ENCODE measurements around the gene CEND1.

CEND1 gene

GRCh38 chr11:789943-790342 lies at the start of gene CEND1:
Gene CEND1 (minus strand): TSS chr11:790090. CDS start chr11:788576, 1,514 bp downstream.
- peaks cover 7% of the 10 kb centered on the region for H3K36me3 Mint-ChIP-seq (ENCODE audit: low read depth)
- peak; percentile 30 for DNase-seq (ENCODE audit: low spot score)
- H3K27me3 Mint-ChIP-seq (ENCODE audit: low read depth) = no peaks in the 10 kb centered on the region
- peaks cover 3% of the 10 kb centered on the region for H3K4me1 Mint-ChIP-seq (ENCODE audit: low read depth)
- no peak within 1 kb of the TSS for H3K27ac Mint-ChIP-seq
- no peaks in the 10 kb centered on the region for H3K9me3 Mint-ChIP-seq
- peak within 1 kb of the TSS; percentile 26 for H3K4me3 Mint-ChIP-seq

DNA sequence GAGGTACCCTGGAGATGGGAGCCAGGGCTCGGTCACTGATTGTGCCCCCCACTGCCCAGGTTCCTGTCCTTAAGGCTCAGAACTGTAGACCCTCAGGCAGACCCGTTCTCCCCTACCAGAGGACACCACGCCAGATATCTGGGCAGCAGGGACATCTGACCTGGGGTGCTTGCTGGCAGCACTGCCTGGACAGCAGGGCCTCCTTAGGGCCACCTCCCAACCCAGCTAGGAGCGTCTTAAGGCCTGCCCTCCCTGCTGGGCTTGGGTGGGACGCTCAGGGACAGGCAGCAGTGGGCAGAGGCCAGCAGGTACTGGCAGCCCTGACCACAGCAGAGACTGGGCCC lies 49.4 kb upstream of the CEND1 start:
- no peak for DNase-seq (ENCODE audit: low spot score)
- Mint-ChIP-seq H3K36me3 (ENCODE audit: low read depth) (peaks cover 13% of the 10 kb centered on the region), H3K27ac (no peak overlapping the region), H3K4me1 (ENCODE audit: low read depth) (peaks cover 10% of the 10 kb centered on the region), H3K4me3 (no peak overlapping the region), H3K27me3 (ENCODE audit: low read depth) (no peaks in the 10 kb centered on the region), H3K9me3 (no peaks in the 10 kb centered on the region)

GRCh38 chr11:838441-839279 lies 48.8 kb upstream of the CEND1 start:
- H3K36me3 Mint-ChIP-seq (ENCODE audit: low read depth) = peaks cover 13% of the 10 kb centered on the region
- peaks cover 9% of the 10 kb centered on the region for H3K4me1 Mint-ChIP-seq (ENCODE audit: low read depth)
- no peak overlapping the region for H3K27ac Mint-ChIP-seq

GRCh38 chr11:837990-838307 lies 48.1 kb upstream of the CEND1 start:
- DNase-seq (ENCODE audit: low spot score) = no peak
- H3K4me1 Mint-ChIP-seq (ENCODE audit: low read depth) = peaks cover 8% of the 10 kb centered on the region
- H3K36me3 Mint-ChIP-seq (ENCODE audit: low read depth) = peaks cover 13% of the 10 kb centered on the region
- no peaks in the 10 kb centered on the region for H3K27me3 Mint-ChIP-seq (ENCODE audit: low read depth)
- H3K27ac Mint-ChIP-seq = no peak overlapping the region
- no peaks in the 10 kb centered on the region for H3K9me3 Mint-ChIP-seq
- H3K4me3 Mint-ChIP-seq = no peak overlapping the region

More at GRCh38 chr11:838441-839279, 48.8 kb upstream of the CEND1 start:
- Mint-ChIP-seq H3K4me3 (no peak overlapping the region), H3K9me3 (no peaks in the 10 kb centered on the region), H3K27me3 (ENCODE audit: low read depth) (no peaks in the 10 kb centered on the region)
- DNase-seq (ENCODE audit: low spot score) = no peak

DNA sequence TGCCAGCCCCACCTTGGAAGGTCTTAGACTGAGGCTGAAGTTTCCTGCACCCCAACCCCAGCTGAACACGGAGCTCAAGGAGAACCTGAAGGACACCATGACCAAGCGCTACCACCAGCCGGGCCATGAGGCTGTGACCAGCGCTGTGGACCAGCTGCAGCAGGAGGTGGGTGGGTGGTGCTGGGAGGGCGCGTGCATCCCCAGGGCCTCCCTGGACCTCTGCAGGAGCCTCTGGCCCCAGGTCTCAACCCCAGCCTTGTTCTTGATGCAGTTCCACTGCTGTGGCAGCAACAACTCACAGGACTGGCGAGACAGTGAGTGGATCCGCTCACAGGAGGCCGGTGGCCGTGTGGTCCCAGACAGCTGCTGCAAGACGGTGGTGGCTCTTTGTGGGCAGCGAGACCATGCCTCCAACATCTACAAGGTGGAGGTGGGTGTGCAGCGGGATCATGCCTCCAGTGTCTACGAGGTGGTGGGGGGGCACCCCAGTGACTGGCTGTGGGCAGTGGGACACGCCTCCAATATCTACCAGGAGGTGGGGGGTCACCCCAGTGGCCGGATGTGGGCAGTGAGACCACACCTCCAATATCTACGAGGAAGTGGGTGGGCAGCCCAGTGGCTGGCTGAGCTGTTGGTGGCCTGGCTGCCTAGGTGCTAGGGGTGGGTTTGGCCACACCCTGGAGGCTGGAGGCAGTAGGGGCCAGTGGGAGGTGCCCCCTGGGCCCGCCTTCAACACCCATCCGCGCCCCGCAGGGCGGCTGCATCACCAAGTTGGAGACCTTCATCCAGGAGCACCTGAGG lies 47.5 kb upstream of the CEND1 start:
- no peaks in the 10 kb centered on the region for H3K27me3 Mint-ChIP-seq (ENCODE audit: low read depth)
- H3K36me3 Mint-ChIP-seq (ENCODE audit: low read depth) = peaks cover 13% of the 10 kb centered on the region
- peaks cover 8% of the 10 kb centered on the region for H3K4me1 Mint-ChIP-seq (ENCODE audit: low read depth)
- H3K9me3 Mint-ChIP-seq = no peaks in the 10 kb centered on the region
- H3K27ac Mint-ChIP-seq = no peak overlapping the region
- no peak overlapping the region for H3K4me3 Mint-ChIP-seq
- no peak for DNase-seq (ENCODE audit: low spot score)

DNA sequence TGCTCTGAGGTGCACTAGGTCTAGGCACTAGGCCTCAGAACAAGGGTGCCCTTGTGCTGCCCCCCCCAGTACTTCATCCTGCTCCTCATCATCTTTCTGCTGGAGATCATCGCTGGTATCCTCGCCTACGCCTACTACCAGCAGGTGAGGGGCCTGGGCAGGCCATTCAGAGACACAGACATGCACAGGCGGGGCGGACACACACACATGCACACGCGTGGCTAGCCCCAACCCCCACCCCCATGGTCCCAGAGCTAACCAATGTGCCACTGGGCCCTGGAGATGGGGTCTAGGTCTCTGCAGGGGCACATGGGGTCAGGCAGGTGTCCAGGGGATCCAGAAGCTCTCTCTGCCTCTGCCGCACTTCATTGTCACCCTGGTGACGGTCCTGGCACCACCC lies 46.8 kb upstream of the CEND1 start:
- Mint-ChIP-seq H3K36me3 (ENCODE audit: low read depth) (peaks cover 13% of the 10 kb centered on the region), H3K27ac (no peak overlapping the region), H3K4me1 (ENCODE audit: low read depth) (peaks cover 8% of the 10 kb centered on the region), H3K4me3 (no peak overlapping the region), H3K9me3 (no peaks in the 10 kb centered on the region), H3K27me3 (ENCODE audit: low read depth) (peaks cover 2% of the 10 kb centered on the region)
- no peak for DNase-seq (ENCODE audit: low spot score)

- H3K9me3 Mint-ChIP-seq = no peaks in the 10 kb centered on the region
- no peak overlapping the region for H3K27ac Mint-ChIP-seq
- no peak overlapping the region for H3K4me3 Mint-ChIP-seq
- DNase-seq (ENCODE audit: low spot score) = no peak
- H3K27me3 Mint-ChIP-seq (ENCODE audit: low read depth) = peaks cover 7% of the 10 kb centered on the region
- peaks cover 13% of the 10 kb centered on the region for H3K36me3 Mint-ChIP-seq (ENCODE audit: low read depth)
- peaks cover 8% of the 10 kb centered on the region for H3K4me1 Mint-ChIP-seq (ENCODE audit: low read depth)
These were observed 46.4 kb upstream of the CEND1 start for GRCh38 chr11:836274-836673.

- peaks cover 16% of the 10 kb centered on the region for H3K27me3 Mint-ChIP-seq (ENCODE audit: low read depth)
- H3K36me3 Mint-ChIP-seq (ENCODE audit: low read depth) = peaks cover 8% of the 10 kb centered on the region
- no peak overlapping the region for H3K27ac Mint-ChIP-seq
- peak overlapping the region; percentile 36 for H3K4me3 Mint-ChIP-seq
- peaks cover 2% of the 10 kb centered on the region for H3K4me1 Mint-ChIP-seq (ENCODE audit: low read depth)
- DNase-seq (ENCODE audit: low spot score) = no peak
- H3K9me3 Mint-ChIP-seq = no peaks in the 10 kb centered on the region
These were observed 44.8 kb upstream of the CEND1 start for GRCh38 chr11:834371-835316.

GRCh38 chr11:833849-834311 lies 44.0 kb upstream of the CEND1 start:
- peaks cover 7% of the 10 kb centered on the region for H3K36me3 Mint-ChIP-seq (ENCODE audit: low read depth)
- no peak for DNase-seq (ENCODE audit: low spot score)
- H3K27ac Mint-ChIP-seq = no peak overlapping the region
- H3K9me3 Mint-ChIP-seq = no peaks in the 10 kb centered on the region
- H3K27me3 Mint-ChIP-seq (ENCODE audit: low read depth) = peaks cover 24% of the 10 kb centered on the region
- peak overlapping the region; percentile 60 for H3K4me3 Mint-ChIP-seq
- H3K4me1 Mint-ChIP-seq (ENCODE audit: low read depth) = peaks cover 4% of the 10 kb centered on the region

- H3K27ac Mint-ChIP-seq = no peak overlapping the region
- H3K9me3 Mint-ChIP-seq = no peaks in the 10 kb centered on the region
- peaks cover 6% of the 10 kb centered on the region for H3K4me1 Mint-ChIP-seq (ENCODE audit: low read depth)
- H3K36me3 Mint-ChIP-seq (ENCODE audit: low read depth) = peaks cover 3% of the 10 kb centered on the region
- peaks cover 30% of the 10 kb centered on the region for H3K27me3 Mint-ChIP-seq (ENCODE audit: low read depth)
- peak; percentile 52 for DNase-seq (ENCODE audit: low spot score)
- H3K4me3 Mint-ChIP-seq = peak overlapping the region; percentile 60
These were observed 43.4 kb upstream of the CEND1 start for GRCh38 chr11:833114-833791.

DNA sequence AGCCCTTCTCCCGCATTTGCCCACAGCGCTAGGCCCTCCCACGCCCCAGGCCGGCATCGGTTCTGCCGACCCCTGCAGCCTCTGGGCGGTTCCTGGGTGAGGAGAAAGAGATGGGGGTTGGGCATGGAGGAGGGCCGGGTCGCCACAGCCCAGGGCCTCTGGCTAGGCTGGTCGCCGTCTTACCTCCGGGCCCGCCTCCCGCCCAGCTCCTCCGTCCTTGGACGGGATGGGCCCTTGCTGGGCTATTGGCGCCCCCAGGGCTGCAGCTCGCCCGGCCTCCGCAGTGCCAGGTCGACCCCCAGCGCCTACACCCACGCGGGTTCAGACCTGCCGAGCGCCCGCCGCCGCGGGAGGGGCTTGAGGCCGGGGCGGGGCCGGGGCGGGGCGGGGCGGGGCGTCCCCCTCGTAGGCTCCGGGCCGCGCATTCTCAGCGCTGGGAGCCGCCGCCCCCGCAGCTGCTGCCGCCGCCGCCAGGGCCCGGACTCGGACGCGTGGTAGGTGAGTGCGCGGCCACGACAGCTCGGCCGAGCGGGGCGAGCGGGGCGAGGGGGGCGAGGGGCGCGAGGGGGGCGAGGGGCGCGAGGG lies 42.7 kb upstream of the CEND1 start, which contains the start of gene CD151:
CD151 (plus strand) TSS at position 424 of the 585 bp plus-strand sequence. CDS start 3,118 bp downstream, outside the sequence.
- Mint-ChIP-seq H3K27me3 (ENCODE audit: low read depth) (peaks cover 36% of the 10 kb centered on the region), H3K27ac (no peak within 1 kb of the TSS), H3K4me3 (peak within 1 kb of the TSS; percentile 60), H3K4me1 (ENCODE audit: low read depth) (peaks cover 12% of the 10 kb centered on the region), H3K36me3 (ENCODE audit: low read depth) (peaks cover 3% of the 10 kb centered on the region), H3K9me3 (no peaks in the 10 kb centered on the region)
- DNase-seq (ENCODE audit: low spot score) = peak; percentile 62

DNA sequence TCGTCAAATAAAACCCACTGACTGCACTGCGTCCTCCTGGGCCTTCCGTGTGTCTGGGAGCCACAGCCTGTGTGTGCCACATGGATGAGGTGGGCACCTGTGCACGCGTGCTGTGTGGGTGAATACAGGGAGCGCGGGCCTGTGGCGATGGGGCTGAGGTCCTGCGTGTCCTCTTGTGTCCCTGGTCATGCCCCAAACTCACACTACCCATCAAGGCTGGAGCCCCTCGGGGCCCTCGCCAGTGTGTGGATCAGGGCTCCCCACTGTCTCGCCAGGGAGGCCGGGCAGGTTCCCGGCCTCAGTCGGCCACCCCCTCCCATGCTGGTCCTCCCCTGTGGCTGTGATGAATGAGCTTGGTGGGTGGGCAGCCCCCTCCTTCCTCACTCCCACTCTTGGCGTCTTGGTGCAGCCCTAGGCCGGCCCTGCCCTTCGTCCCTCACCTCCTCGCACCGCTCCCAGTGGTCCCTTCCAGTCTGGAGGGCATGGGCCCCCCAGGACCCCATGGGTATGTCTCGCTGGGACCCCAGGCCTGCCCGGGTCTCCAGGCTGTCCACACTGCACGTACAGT lies 42.2 kb upstream of the CEND1 start:
- Mint-ChIP-seq H3K4me1 (ENCODE audit: low read depth) (peaks cover 14% of the 10 kb centered on the region), H3K4me3 (peak overlapping the region; percentile 32), H3K27ac (no peak overlapping the region), H3K27me3 (ENCODE audit: low read depth) (peaks cover 37% of the 10 kb centered on the region), H3K36me3 (ENCODE audit: low read depth) (no peaks in the 10 kb centered on the region), H3K9me3 (no peaks in the 10 kb centered on the region)
- DNase-seq (ENCODE audit: low spot score) = no peak

All from T-helper 2 cell treated with Interferon-gamma antibody and Interleukin-4, amounts not matched to agents 5 μg/mL and 100 μg/mL, for 36 hours (primary cell).